AG09309 (cell line): ENCODE data around the gene PTGIS.

ENCODE experiments used
- DNase-seq: peaks from one replicate; pipeline ENCODE4 v3.0.0-alpha.2; 2010; ENCODE audit warnings: low read depth
- H3K4me3 ChIP-seq: 2 replicates; pipeline ENCODE4 v1.5.1; 2011; ENCODE audit warnings: mild to moderate bottlenecking, low read depth, low read length, moderate library complexity; ENCODE audit not compliant: control insufficient read depth
- CTCF ChIP-seq: IDR thresholded peaks from 2 replicates; pipeline ENCODE4 v1.5.1; 2011; ENCODE audit warnings: mild to moderate bottlenecking, low read depth, low read length, inconsistent platforms; ENCODE audit not compliant: insufficient read depth, control insufficient read depth; ENCODE audit errors: missing control alignments

The PTGIS gene

GRCh38 chr20:49456646-49457045, 111.3 kb downstream of the PTGIS start:
- TF ChIP-seq CTCF = no peak
- no peak overlapping the region for H3K4me3 ChIP-seq
- DNase-seq = no peak

GRCh38 chr20:49455691-49456090, 112.2 kb downstream of the PTGIS start:
- TF ChIP-seq CTCF = no peak
- H3K4me3 ChIP-seq = no peak overlapping the region
- no peak for DNase-seq
